H9 (cell line): ENCODE results near the gene APAF1. TPM values are rescaled to one million over a fixed set of nuclear protein-coding genes. Genes with fewer than 3 reads are reported as not detected.

Experiments
- DNase-seq: peaks from one replicate; pipeline ENCODE4 v3.0.0-alpha.2; 2017
- H2AFZ ChIP-seq: one replicate; pipeline ENCODE4 v1.6.1; 2013; ENCODE audit warnings: mild to moderate bottlenecking, low read length, control low read depth, moderate library complexity
- H2AK5ac ChIP-seq: 2 replicates; pipeline ENCODE4 v1.6.1; 2013; ENCODE audit warnings: low read length, control low read depth, mixed read lengths; ENCODE audit not compliant: insufficient read length
- H2BK120ac ChIP-seq: one replicate; pipeline ENCODE4 v1.6.1; 2013; ENCODE audit warnings: low read depth, mild to moderate bottlenecking, low read length, control low read depth, inconsistent platforms; ENCODE audit not compliant: poor library complexity, severe bottlenecking
- H2BK12ac ChIP-seq: 2 replicates; pipeline ENCODE4 v1.6.1; 2013; ENCODE audit warnings: low read length, control low read depth, mixed read lengths, low read depth; ENCODE audit not compliant: insufficient read length
- H2BK15ac ChIP-seq: 2 replicates; pipeline ENCODE4 v1.6.1; 2013; ENCODE audit warnings: low read depth, low read length, control low read depth
- H2BK20ac ChIP-seq: one replicate; pipeline ENCODE4 v1.6.1; 2013; ENCODE audit warnings: low read depth, mild to moderate bottlenecking, low read length, control low read depth, inconsistent platforms; ENCODE audit not compliant: poor library complexity, severe bottlenecking
- H2BK5ac ChIP-seq: 2 replicates; pipeline ENCODE4 v1.6.1; 2013; ENCODE audit warnings: low read length, control low read depth, mixed read lengths; ENCODE audit not compliant: insufficient read length
- H3K14ac ChIP-seq: 2 replicates; pipeline ENCODE4 v1.6.1; 2013; ENCODE audit warnings: low read length, control low read depth; ENCODE audit not compliant: insufficient read depth
- H3K18ac ChIP-seq: 2 replicates; pipeline ENCODE4 v1.6.1; 2013; ENCODE audit warnings: low read depth, mild to moderate bottlenecking, mixed read lengths, low read length, control low read depth; ENCODE audit not compliant: insufficient read length
- H3K23ac ChIP-seq: 2 replicates; pipeline ENCODE4 v1.6.1; 2013; ENCODE audit warnings: low read length, control low read depth, mixed read lengths, low read depth; ENCODE audit not compliant: insufficient read length
- H3K23me2 ChIP-seq: 2 replicates; pipeline ENCODE4 v1.6.1; 2013; ENCODE audit warnings: low read depth, mild to moderate bottlenecking, mixed read lengths, low read length, control low read depth; ENCODE audit not compliant: insufficient read length, poor library complexity, severe bottlenecking
- H3K27ac ChIP-seq: 2 replicates; pipeline ENCODE4 v1.5.1; 2013; ENCODE audit warnings: low read length, control low read depth, mixed read lengths, low read depth; ENCODE audit not compliant: insufficient read length
- H3K27me3 ChIP-seq: 2 replicates; pipeline ENCODE4 v1.6.1; 2013; ENCODE audit warnings: low read length, control low read depth, inconsistent platforms; ENCODE audit not compliant: insufficient read depth
- H3K4ac ChIP-seq: 2 replicates; pipeline ENCODE4 v1.6.1; 2013; ENCODE audit warnings: low read depth, mild to moderate bottlenecking, control low read depth, inconsistent platforms, low read length, moderate library complexity
- H3K4me1 ChIP-seq: 2 replicates; pipeline ENCODE4 v1.6.1; 2013; ENCODE audit warnings: low read length, control low read depth, inconsistent platforms; ENCODE audit not compliant: insufficient read depth
- H3K4me2 ChIP-seq: 2 replicates; pipeline ENCODE4 v1.6.1; 2013; ENCODE audit warnings: low read length, control low read depth, mixed read lengths; ENCODE audit not compliant: insufficient read length, insufficient read depth
- H3K56ac ChIP-seq: 2 replicates; pipeline ENCODE4 v1.6.1; 2013; ENCODE audit warnings: low read depth, mild to moderate bottlenecking, mixed read lengths, low read length, control low read depth; ENCODE audit not compliant: insufficient read length
- H3K79me1 ChIP-seq: 2 replicates; pipeline ENCODE4 v1.6.1; 2013; ENCODE audit warnings: low read depth, mild to moderate bottlenecking, moderate library complexity, low read length, control low read depth, inconsistent platforms; ENCODE audit not compliant: insufficient read depth, poor library complexity, severe bottlenecking
- H3K79me2 ChIP-seq: 2 replicates; pipeline ENCODE4 v1.6.1; 2013; ENCODE audit warnings: low read length, control low read depth, inconsistent platforms; ENCODE audit not compliant: insufficient read depth
- H3K9ac ChIP-seq: 2 replicates; pipeline ENCODE4 v1.6.1; 2013; ENCODE audit warnings: low read length, control low read depth, mixed read lengths; ENCODE audit not compliant: insufficient read length; ENCODE audit errors: extremely low read depth
- H3K9me3 ChIP-seq: one replicate; pipeline ENCODE4 v1.6.1; 2013; ENCODE audit warnings: low read depth, low read length, inconsistent platforms; ENCODE audit not compliant: control insufficient read depth
- H3T11ph ChIP-seq: one replicate; pipeline ENCODE4 v1.6.1; 2013; ENCODE audit warnings: mild to moderate bottlenecking, low read length, control low read depth, inconsistent platforms
- H4K20me1 ChIP-seq: one replicate; pipeline ENCODE4 v1.6.1; 2013; ENCODE audit not compliant: control insufficient read depth, insufficient read length, insufficient read depth
- H4K5ac ChIP-seq: 2 replicates; pipeline ENCODE4 v1.6.1; 2013; ENCODE audit warnings: low read depth, mild to moderate bottlenecking, mixed read lengths, low read length, control low read depth; ENCODE audit not compliant: insufficient read length
- H4K8ac ChIP-seq: replicated peaks from 2 replicates; pipeline ENCODE4 v1.6.1; 2013; ENCODE audit warnings: low read length, control low read depth, mixed read lengths, low read depth; ENCODE audit not compliant: insufficient read length
- H4K91ac ChIP-seq: 2 replicates; pipeline ENCODE4 v1.6.1; 2013; ENCODE audit warnings: low read depth, mild to moderate bottlenecking, moderate library complexity, mixed read lengths, low read length, control low read depth; ENCODE audit not compliant: insufficient read length
- H3K27ac Mint-ChIP-seq, 3 experiments: 2 replicates in 2 of 3; 3 replicates in 1 of 3; pipeline ENCODE4 v1.8.0; 2020 to 2021; ENCODE audit warnings: mixed read lengths in 3 of 3, mild to moderate bottlenecking in 1 of 3, moderate library complexity in 1 of 3
- H3K27me3 Mint-ChIP-seq: 2 replicates; pipeline ENCODE4 v1.8.0; 2021; ENCODE audit warnings: low read depth, mild to moderate bottlenecking, moderate library complexity, mixed read lengths
- H3K36me3 Mint-ChIP-seq, 3 experiments: 2 replicates in 2 of 3; 3 replicates in 1 of 3; pipeline ENCODE4 v1.8.0; 2020 to 2021; ENCODE audit warnings: low read depth in 3 of 3, mixed read lengths in 3 of 3; ENCODE audit not compliant: insufficient read depth in 1 of 3
- H3K4me1 Mint-ChIP-seq, 2 experiments: 2 replicates each; pipeline ENCODE4 v1.8.0; 2020; ENCODE audit warnings: mixed read lengths in 2 of 2
- H3K4me3 Mint-ChIP-seq, 2 experiments: 2 replicates in 1 of 2; 3 replicates in 1 of 2; pipeline ENCODE4 v1.8.0; 2020 to 2021; ENCODE audit warnings: mild to moderate bottlenecking in 2 of 2, mixed read lengths in 2 of 2, moderate library complexity in 1 of 2
- H3K9me3 Mint-ChIP-seq, 2 experiments: 2 replicates in 1 of 2; 3 replicates in 1 of 2; pipeline ENCODE4 v1.8.0; 2020; ENCODE audit warnings: mild to moderate bottlenecking in 2 of 2, mixed read lengths in 2 of 2, moderate library complexity in 1 of 2
- total RNA-seq: library from RNA; stranded (reverse); gene quantifications from 2 replicates; pipeline ENCODE4 v1.2.1, GENCODE V29; 2021
- TF ChIP-seq, protein P1 (sequence below): fragments of 200-600 bp; sonication (generic); conservative IDR thresholded peaks from 3 replicates; pipeline ENCODE4 v1.8.0; 2021; ENCODE audit warnings: antibody characterized with exemption, mild to moderate bottlenecking

APAF1 gene
- total RNA-seq, 1 experiment from 2014 or later: 16.5 TPM

GRCh38 chr12:98674841-98675240 lies 29.8 kb downstream of the APAF1 start:
- H2AK5ac ChIP-seq: no peak overlapping the region
- no peak overlapping the region for H2BK15ac ChIP-seq
- H3K27me3 Mint-ChIP-seq: no peaks in the 10 kb centered on the region
- no peak overlapping the region for H4K5ac ChIP-seq
- no peak overlapping the region for H3K27ac ChIP-seq
- H3K56ac ChIP-seq: no peak overlapping the region
- H3K79me2 ChIP-seq: no peaks in the 10 kb centered on the region
- no peak overlapping the region for H3K27ac Mint-ChIP-seq
- H2BK5ac ChIP-seq: no peak overlapping the region
- H3K14ac ChIP-seq: no peak overlapping the region
- no peak overlapping the region for H3K23ac ChIP-seq
- H3K9me3 ChIP-seq: no peaks in the 10 kb centered on the region
- DNase-seq: no peak
- no peak overlapping the region for H3T11ph ChIP-seq
- no peaks in the 10 kb centered on the region for H3K79me1 ChIP-seq
- H3K4ac ChIP-seq: no peak overlapping the region
- H3K23me2 ChIP-seq: no peaks in the 10 kb centered on the region
- H3K27me3 ChIP-seq: no peaks in the 10 kb centered on the region
- H3K9me3 Mint-ChIP-seq: no peaks in the 10 kb centered on the region
- no peak overlapping the region for H3K9ac ChIP-seq
- no peak overlapping the region for H4K8ac ChIP-seq
- no peak overlapping the region for H3K18ac ChIP-seq
- no peak overlapping the region for H4K91ac ChIP-seq
- H3K4me3 Mint-ChIP-seq: no peak overlapping the region
- no peaks in the 10 kb centered on the region for H4K20me1 ChIP-seq
- no peak overlapping the region for H3K4me2 ChIP-seq
- H2BK120ac ChIP-seq: no peak overlapping the region
- no peak overlapping the region for H2AFZ ChIP-seq
- no peak overlapping the region for H2BK20ac ChIP-seq
- TF ChIP-seq, protein P1, sequence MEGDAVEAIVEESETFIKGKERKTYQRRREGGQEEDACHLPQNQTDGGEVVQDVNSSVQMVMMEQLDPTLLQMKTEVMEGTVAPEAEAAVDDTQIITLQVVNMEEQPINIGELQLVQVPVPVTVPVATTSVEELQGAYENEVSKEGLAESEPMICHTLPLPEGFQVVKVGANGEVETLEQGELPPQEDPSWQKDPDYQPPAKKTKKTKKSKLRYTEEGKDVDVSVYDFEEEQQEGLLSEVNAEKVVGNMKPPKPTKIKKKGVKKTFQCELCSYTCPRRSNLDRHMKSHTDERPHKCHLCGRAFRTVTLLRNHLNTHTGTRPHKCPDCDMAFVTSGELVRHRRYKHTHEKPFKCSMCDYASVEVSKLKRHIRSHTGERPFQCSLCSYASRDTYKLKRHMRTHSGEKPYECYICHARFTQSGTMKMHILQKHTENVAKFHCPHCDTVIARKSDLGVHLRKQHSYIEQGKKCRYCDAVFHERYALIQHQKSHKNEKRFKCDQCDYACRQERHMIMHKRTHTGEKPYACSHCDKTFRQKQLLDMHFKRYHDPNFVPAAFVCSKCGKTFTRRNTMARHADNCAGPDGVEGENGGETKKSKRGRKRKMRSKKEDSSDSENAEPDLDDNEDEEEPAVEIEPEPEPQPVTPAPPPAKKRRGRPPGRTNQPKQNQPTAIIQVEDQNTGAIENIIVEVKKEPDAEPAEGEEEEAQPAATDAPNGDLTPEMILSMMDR: no peak
- no peak overlapping the region for H2BK12ac ChIP-seq
- H3K4me1 Mint-ChIP-seq: no peaks in the 10 kb centered on the region
- no peaks in the 10 kb centered on the region for H3K4me1 ChIP-seq
- H3K36me3 Mint-ChIP-seq: peaks cover 2 to 23% (median 10%) of the 10 kb centered on the region in 3 experiments; a peak in 5 of 7 replicates
